Measurements from ENCODE around the gene KCNAB2. TPM values are rescaled to one million over a fixed set of nuclear protein-coding genes. Genes with fewer than 3 reads are reported as not detected.

KCNAB2 gene
- total and polyA plus RNA-seq, 2 experiments from 2014 or later = 3.1 to 3.5 TPM

GRCh38 chr1:6072774-6073479 lies 27.2 kb downstream of the KCNAB2 start:
- TF ChIP-seq EZH2phosphoT487 (IDR thresholded peaks at IDR 0.05; ENCODE audit: low read depth, severe bottlenecking, unreplicated experiment) (no peak), CTCF (IDR thresholded peaks at IDR 0.05; ENCODE audit: poor library complexity) (no peak), EZH2 (IDR thresholded peaks at IDR 0.05; ENCODE audit: borderline replicate concordance) (no peak)
- H3K9me2 ChIP-seq (replicated peaks; ENCODE audit: insufficient read depth) = no peaks in the 10 kb centered on the region
- H3K27me3 ChIP-seq = no peaks in the 10 kb centered on the region
- no peaks in the 10 kb centered on the region for H4K20me1 ChIP-seq (ENCODE audit: insufficient read depth, poor library complexity, severe bottlenecking)
- no peaks in the 10 kb centered on the region for H3K4me1 ChIP-seq (ENCODE audit: insufficient read depth)
- no peak for DNase-seq (ENCODE audit: low spot score)
- no peaks in the 10 kb centered on the region for H3K79me2 ChIP-seq
- H3K36me3 ChIP-seq (replicated peaks; ENCODE audit: insufficient read depth, low read depth) = no peaks in the 10 kb centered on the region
- WGBS (ENCODE audit: low lambda C conversion rate, missing lambda C conversion rate) = 87% methylated on average over 15 of the region's 17 CpGs
- no peak overlapping the region for H3K27ac ChIP-seq
- no peak overlapping the region for H2AFZ ChIP-seq
- H3K9me3 ChIP-seq (ENCODE audit: low read depth) = no peaks in the 10 kb centered on the region
- no peak overlapping the region for H3K4me3 ChIP-seq
- H3K4me2 ChIP-seq = no peak overlapping the region

- TF ChIP-seq EZH2phosphoT487 (IDR thresholded peaks at IDR 0.05; ENCODE audit: low read depth, severe bottlenecking, unreplicated experiment) (no peak), CTCF (IDR thresholded peaks at IDR 0.05; ENCODE audit: poor library complexity) (no peak), EZH2 (IDR thresholded peaks at IDR 0.05; ENCODE audit: borderline replicate concordance) (no peak)
- Histone ChIP-seq H3K36me3 (replicated peaks; ENCODE audit: insufficient read depth, low read depth) (no peaks in the 10 kb centered on the region), H3K9me2 (replicated peaks; ENCODE audit: insufficient read depth) (no peaks in the 10 kb centered on the region), H2AFZ (no peak overlapping the region), H3K27me3 (no peaks in the 10 kb centered on the region), H3K27ac (no peak overlapping the region), H3K4me2 (no peak overlapping the region), H3K79me2 (no peaks in the 10 kb centered on the region), H3K4me1 (ENCODE audit: insufficient read depth) (no peaks in the 10 kb centered on the region), H4K20me1 (ENCODE audit: insufficient read depth, poor library complexity, severe bottlenecking) (no peaks in the 10 kb centered on the region), H3K9me3 (ENCODE audit: low read depth) (no peaks in the 10 kb centered on the region), H3K4me3 (no peak overlapping the region)
- 95% methylated on average over 15 of the region's 15 CpGs for WGBS (ENCODE audit: low lambda C conversion rate, missing lambda C conversion rate)
- no peak for DNase-seq (ENCODE audit: low spot score)
Measured at GRCh38 chr1:6073480-6074053, 27.9 kb downstream of the KCNAB2 start.

GRCh38 chr1:6074192-6074901 lies 28.7 kb downstream of the KCNAB2 start:
- H3K4me3 ChIP-seq = no peak overlapping the region
- no peaks in the 10 kb centered on the region for H4K20me1 ChIP-seq (ENCODE audit: insufficient read depth, poor library complexity, severe bottlenecking)
- H3K9me3 ChIP-seq (ENCODE audit: low read depth) = no peaks in the 10 kb centered on the region
- H3K9me2 ChIP-seq (replicated peaks; ENCODE audit: insufficient read depth) = no peaks in the 10 kb centered on the region
- no peak overlapping the region for H3K27ac ChIP-seq
- H3K27me3 ChIP-seq = no peaks in the 10 kb centered on the region
- TF ChIP-seq CTCF (IDR thresholded peaks at IDR 0.05; ENCODE audit: poor library complexity) (no peak), EZH2 (IDR thresholded peaks at IDR 0.05; ENCODE audit: borderline replicate concordance) (no peak), EZH2phosphoT487 (IDR thresholded peaks at IDR 0.05; ENCODE audit: low read depth, severe bottlenecking, unreplicated experiment) (no peak)
- H2AFZ ChIP-seq = no peak overlapping the region
- H3K4me1 ChIP-seq (ENCODE audit: insufficient read depth) = no peaks in the 10 kb centered on the region
- DNase-seq (ENCODE audit: low spot score) = no peak
- H3K4me2 ChIP-seq = no peak overlapping the region
- 86% methylated on average over 21 of the region's 21 CpGs for WGBS (ENCODE audit: low lambda C conversion rate, missing lambda C conversion rate)
- no peaks in the 10 kb centered on the region for H3K79me2 ChIP-seq
- no peaks in the 10 kb centered on the region for H3K36me3 ChIP-seq (replicated peaks; ENCODE audit: insufficient read depth, low read depth)

Data from hepatocyte (in vitro differentiated cells).